Activated CD8-positive, alpha-beta memory T cell treated with anti-CD3 and anti-CD28 coated beads, Interleukin-2, amount 10 ng/mL, durations not matched to agents 7 days and 5 days (primary cell): ENCODE data around the gene GALNT2. TPM values are rescaled to one million over a fixed set of nuclear protein-coding genes. Genes with fewer than 3 reads are reported as not detected.

Source experiments
- ATAC-seq: fragments of 150-1000 bp; cut with Tn5 transposase; one replicate; pipeline ENCODE4 v1.10.0; 2021; ENCODE audit warnings: moderate library complexity
- CTCF ChIA-PET: fragments of 350-600 bp; sonication (Branson Sonifier 250); formaldehyde crosslinking; loops from one replicate; lab custom pipeline; 2021; ENCODE audit warnings: antibody characterized with exemption; lab: Charles Lee
- DNase-seq: peaks from one replicate; pipeline ENCODE4 v3.0.0-alpha.2; 2020
- H3K27ac Mint-ChIP-seq: one replicate; pipeline ENCODE4 v1.8.0; 2021; ENCODE audit warnings: mild to moderate bottlenecking, mixed read lengths
- H3K27me3 Mint-ChIP-seq: one replicate; pipeline ENCODE4 v1.8.0; 2021; ENCODE audit warnings: mixed read lengths
- H3K36me3 Mint-ChIP-seq: one replicate; pipeline ENCODE4 v1.8.0; 2021; ENCODE audit warnings: mild to moderate bottlenecking, mixed read lengths
- H3K4me1 Mint-ChIP-seq: one replicate; pipeline ENCODE4 v1.8.0; 2021; ENCODE audit warnings: mixed read lengths
- H3K4me3 Mint-ChIP-seq: one replicate; pipeline ENCODE4 v1.8.0; 2021; ENCODE audit warnings: mild to moderate bottlenecking, moderate library complexity, mixed read lengths
- H3K9me3 Mint-ChIP-seq: one replicate; pipeline ENCODE4 v1.8.0; 2022; ENCODE audit warnings: low read depth, mixed read lengths
- total RNA-seq, 2 experiments: library from RNA; stranded (reverse); gene quantifications; one replicate each; pipeline ENCODE4 v1.2.3, GENCODE V29; 2021

GALNT2 gene
- total RNA-seq, 2 experiments from 2014 or later, result 25.0 to 30.2 TPM

- peaks cover 28% of the 10 kb centered on the region for H3K4me1 Mint-ChIP-seq
- no peak overlapping the region for H3K27ac Mint-ChIP-seq
- ATAC-seq (no peak), DNase-seq (no peak)
- no peaks in the 10 kb centered on the region for H3K27me3 Mint-ChIP-seq
- peaks cover 10% of the 10 kb centered on the region for H3K36me3 Mint-ChIP-seq
- CTCF ChIA-PET, result interaction anchor here (1.3 kb wide), 1 partner anchor 19 kb away, joined by 4 read pairs; no protein-coding TSS in a partner anchor
- no peak overlapping the region for H3K4me3 Mint-ChIP-seq
- H3K9me3 Mint-ChIP-seq, result no peaks in the 10 kb centered on the region
Measured at GRCh38 chr1:230205719-230206198, 138.7 kb downstream of the GALNT2 start.

GRCh38 chr1:230206207-230206606 lies 139.2 kb downstream of the GALNT2 start:
- no peaks in the 10 kb centered on the region for H3K27me3 Mint-ChIP-seq
- H3K4me1 Mint-ChIP-seq, result peaks cover 33% of the 10 kb centered on the region
- ATAC-seq (no peak), DNase-seq (no peak)
- H3K4me3 Mint-ChIP-seq, result no peak overlapping the region
- H3K9me3 Mint-ChIP-seq, result no peaks in the 10 kb centered on the region
- CTCF ChIA-PET, result interaction anchor here (1.3 kb wide), 1 partner anchor 19 kb away, joined by 4 read pairs; no protein-coding TSS in a partner anchor
- no peak overlapping the region for H3K27ac Mint-ChIP-seq
- peaks cover 10% of the 10 kb centered on the region for H3K36me3 Mint-ChIP-seq

GRCh38 chr1:230206976-230207375 lies 139.9 kb downstream of the GALNT2 start:
- Mint-ChIP-seq H3K27ac (no peak overlapping the region), H3K36me3 (peaks cover 10% of the 10 kb centered on the region), H3K4me3 (no peak overlapping the region), H3K27me3 (no peaks in the 10 kb centered on the region), H3K9me3 (no peaks in the 10 kb centered on the region), H3K4me1 (peaks cover 40% of the 10 kb centered on the region)
- CTCF ChIA-PET, result no interaction called here
- ATAC-seq (no peak), DNase-seq (no peak)

GRCh38 chr1:230207598-230207997 lies 140.6 kb downstream of the GALNT2 start:
- Mint-ChIP-seq H3K4me3 (no peak overlapping the region), H3K4me1 (peaks cover 46% of the 10 kb centered on the region), H3K27me3 (no peaks in the 10 kb centered on the region), H3K9me3 (no peaks in the 10 kb centered on the region), H3K27ac (no peak overlapping the region), H3K36me3 (peaks cover 10% of the 10 kb centered on the region)
- ATAC-seq, result no peak
- DNase-seq, result no peak
- CTCF ChIA-PET, result interaction anchor here (1.2 to 1.6 kb wide), 2 partner anchors 14 to 41 kb away, joined by 3 to 4 read pairs; no protein-coding TSS in a partner anchor

- CTCF ChIA-PET, result interaction anchor here (0.9 to 1.6 kb wide), 4 partner anchors 13 to 65 kb away, joined by 3 to 4 read pairs (median 3); no protein-coding TSS in a partner anchor
- Mint-ChIP-seq H3K36me3 (peaks cover 5% of the 10 kb centered on the region), H3K9me3 (no peaks in the 10 kb centered on the region), H3K27me3 (no peaks in the 10 kb centered on the region), H3K4me1 (peaks cover 57% of the 10 kb centered on the region), H3K27ac (peak overlapping the region; percentile 94), H3K4me3 (peak overlapping the region; percentile 60)
- DNase-seq (peak; percentile 84), ATAC-seq (peak; percentile 81)
Measured at GRCh38 chr1:230208619-230209261, 141.7 kb downstream of the GALNT2 start.

- peaks cover 8% of the 10 kb centered on the region for H3K36me3 Mint-ChIP-seq
- peak overlapping the region; percentile 94 for H3K27ac Mint-ChIP-seq
- no peak for DNase-seq
- CTCF ChIA-PET, result interaction anchor here (1.0 to 1.9 kb wide), 4 partner anchors 19 to 106 kb away, joined by 3 to 7 read pairs (median 4); no protein-coding TSS in a partner anchor
- peak overlapping the region; percentile 22 for H3K4me3 Mint-ChIP-seq
- H3K9me3 Mint-ChIP-seq, result no peaks in the 10 kb centered on the region
- H3K27me3 Mint-ChIP-seq, result no peaks in the 10 kb centered on the region
- peaks cover 64% of the 10 kb centered on the region for H3K4me1 Mint-ChIP-seq
- ATAC-seq, result no peak
Measured at GRCh38 chr1:230210326-230210980, 143.4 kb downstream of the GALNT2 start.

- H3K4me3 Mint-ChIP-seq, result no peak overlapping the region
Measured at GRCh38 chr1:230210981-230211336, 143.9 kb downstream of the GALNT2 start.

GRCh38 chr1:230211436-230212145 lies 144.6 kb downstream of the GALNT2 start:
- peaks cover 66% of the 10 kb centered on the region for H3K4me1 Mint-ChIP-seq
- H3K4me3 Mint-ChIP-seq, result peak overlapping the region; percentile 67
- no peak for ATAC-seq
- peaks cover 8% of the 10 kb centered on the region for H3K36me3 Mint-ChIP-seq
- no peak for DNase-seq
- H3K27ac Mint-ChIP-seq, result peak overlapping the region; percentile 88
- no peaks in the 10 kb centered on the region for H3K27me3 Mint-ChIP-seq
- CTCF ChIA-PET, result interaction anchor here (1.2 to 2.5 kb wide), 4 partner anchors 12 to 94 kb away, joined by 3 to 10 read pairs (median 6); no protein-coding TSS in a partner anchor
- H3K9me3 Mint-ChIP-seq, result no peaks in the 10 kb centered on the region

More at GRCh38 chr1:230210981-230211336, 143.9 kb downstream of the GALNT2 start:
- peaks cover 8% of the 10 kb centered on the region for H3K36me3 Mint-ChIP-seq
- ATAC-seq, result no peak
- H3K4me1 Mint-ChIP-seq, result peaks cover 66% of the 10 kb centered on the region
- H3K9me3 Mint-ChIP-seq, result no peaks in the 10 kb centered on the region
- H3K27ac Mint-ChIP-seq, result peak overlapping the region; percentile 94
- no peaks in the 10 kb centered on the region for H3K27me3 Mint-ChIP-seq
- DNase-seq, result no peak
- CTCF ChIA-PET, result interaction anchor here (1.2 to 1.9 kb wide), 3 partner anchors 18 to 95 kb away, joined by 3 to 7 read pairs (median 4); no protein-coding TSS in a partner anchor

- peaks cover 66% of the 10 kb centered on the region for H3K4me1 Mint-ChIP-seq
- no peaks in the 10 kb centered on the region for H3K27me3 Mint-ChIP-seq
- H3K4me3 Mint-ChIP-seq, result peak overlapping the region; percentile 67
- ATAC-seq (peak; percentile 31), DNase-seq (peak; percentile 63)
- CTCF ChIA-PET, result interaction anchor here (1.9 to 2.5 kb wide), 2 partner anchors 11 to 17 kb away, joined by 7 to 10 read pairs; no protein-coding TSS in a partner anchor
- peak overlapping the region; percentile 88 for H3K27ac Mint-ChIP-seq
- no peaks in the 10 kb centered on the region for H3K9me3 Mint-ChIP-seq
- peaks cover 8% of the 10 kb centered on the region for H3K36me3 Mint-ChIP-seq
Measured at GRCh38 chr1:230212405-230212936, 145.4 kb downstream of the GALNT2 start.

GRCh38 chr1:230215031-230215430 lies 148.0 kb downstream of the GALNT2 start:
- CTCF ChIA-PET, result interaction anchor here (1.4 to 1.8 kb wide), 2 partner anchors 17 to 554 kb away, joined by 5 read pairs; no protein-coding TSS in a partner anchor
- Mint-ChIP-seq H3K4me1 (peaks cover 45% of the 10 kb centered on the region), H3K4me3 (no peak overlapping the region), H3K27ac (no peak overlapping the region), H3K27me3 (no peaks in the 10 kb centered on the region), H3K36me3 (peaks cover 9% of the 10 kb centered on the region), H3K9me3 (no peaks in the 10 kb centered on the region)
- ATAC-seq (no peak), DNase-seq (no peak)

GRCh38 chr1:230215529-230215928 lies 148.5 kb downstream of the GALNT2 start:
- CTCF ChIA-PET, result interaction anchor here (0.9 to 1.8 kb wide), 3 partner anchors 12 to 554 kb away, joined by 3 to 5 read pairs (median 5); no protein-coding TSS in a partner anchor
- no peak for DNase-seq
- no peaks in the 10 kb centered on the region for H3K9me3 Mint-ChIP-seq
- H3K4me1 Mint-ChIP-seq, result peaks cover 40% of the 10 kb centered on the region
- H3K4me3 Mint-ChIP-seq, result no peak overlapping the region
- H3K36me3 Mint-ChIP-seq, result peaks cover 9% of the 10 kb centered on the region
- H3K27me3 Mint-ChIP-seq, result no peaks in the 10 kb centered on the region
- no peak for ATAC-seq
- H3K27ac Mint-ChIP-seq, result no peak overlapping the region

GRCh38 chr1:230216896-230217295 lies 149.9 kb downstream of the GALNT2 start:
- Mint-ChIP-seq H3K9me3 (no peaks in the 10 kb centered on the region), H3K27me3 (no peaks in the 10 kb centered on the region), H3K4me1 (peaks cover 27% of the 10 kb centered on the region), H3K4me3 (no peak overlapping the region), H3K36me3 (peaks cover 7% of the 10 kb centered on the region), H3K27ac (no peak overlapping the region)
- ATAC-seq (no peak), DNase-seq (no peak)
- CTCF ChIA-PET, result interaction anchor here (1.8 kb wide), 1 partner anchor 15 kb away, joined by 5 read pairs; no protein-coding TSS in a partner anchor
